H1 (cell line): Measurements from ENCODE around the gene CCDC40. TPM values are rescaled to one million over a fixed set of nuclear protein-coding genes. Genes with fewer than 3 reads are reported as not detected.

Source experiments
- CTCF ChIA-PET: fragments of 300-600 bp; sonication (Branson Sonifier 250); formaldehyde crosslinking; loops from one replicate; lab custom pipeline; 2021; ENCODE audit not compliant: partially characterized antibody; lab: Charles Lee
- POLR2A ChIA-PET: fragments of 300-600 bp; sonication (Branson Sonifier 250); formaldehyde crosslinking; loops from one replicate; lab custom pipeline; 2021; ENCODE audit warnings: inconsistent platforms; ENCODE audit not compliant: partially characterized antibody; lab: Charles Lee
- DNase-seq, 2 experiments: peaks; one replicate each; pipeline versions ENCODE4 v3.0.0 to v3.0.0-alpha.2; 2010 to 2022; ENCODE audit warnings: low spot score in 2 of 2, low read depth in 1 of 2, mixed read lengths in 1 of 2
- FAIRE-seq: peaks from 2 replicates; lab custom pipeline; 2011; peaks lifted over from hg19 to GRCh38; lab: Jason Lieb, UNC
- H2AFZ ChIP-seq: 2 replicates; pipeline ENCODE4 v1.8.1; 2012; ENCODE audit warnings: low read length, inconsistent platforms
- H2AK5ac ChIP-seq: 2 replicates; pipeline ENCODE4 v1.6.1; 2013; ENCODE audit warnings: low read depth, low read length
- H2BK120ac ChIP-seq: replicated peaks from 2 replicates; pipeline ENCODE3; 2013; ENCODE audit warnings: low read depth, low read length, inconsistent platforms
- H2BK12ac ChIP-seq: 2 replicates; pipeline ENCODE4 v1.6.1; 2013; ENCODE audit warnings: low read depth, low read length
- H2BK15ac ChIP-seq: 2 replicates; pipeline ENCODE4 v1.6.1; 2013; ENCODE audit warnings: low read length
- H2BK20ac ChIP-seq: 2 replicates; pipeline ENCODE4 v1.6.1; 2013; ENCODE audit warnings: low read length
- H2BK5ac ChIP-seq: 2 replicates; pipeline ENCODE4 v1.6.1; 2013; ENCODE audit warnings: low read depth, low read length
- H3K14ac ChIP-seq: 2 replicates; pipeline ENCODE4 v1.6.1; 2013; ENCODE audit warnings: inconsistent platforms; ENCODE audit not compliant: insufficient read length
- H3K18ac ChIP-seq: 2 replicates; pipeline ENCODE4 v1.6.1; 2013; ENCODE audit warnings: low read length; ENCODE audit errors: extremely low read depth
- H3K23ac ChIP-seq: 2 replicates; pipeline ENCODE4 v1.6.1; 2013; ENCODE audit warnings: inconsistent platforms; ENCODE audit not compliant: insufficient read length
- H3K23me2 ChIP-seq: 2 replicates; pipeline ENCODE4 v1.6.1; 2013; ENCODE audit warnings: low read depth, low read length
- H3K27ac ChIP-seq: 2 replicates; pipeline ENCODE4 v1.6.1; 2011; ENCODE audit warnings: low read depth, low read length, inconsistent platforms
- H3K27me3 ChIP-seq, 4 experiments: replicated peaks in 1 of 4; 1 replicate in 1 of 4; 2 replicates in 3 of 4; pipeline versions ENCODE4 v1.6.1 to v1.8.1; 2011 to 2013; ENCODE audit warnings: low read length in 3 of 4, mild to moderate bottlenecking in 3 of 4, inconsistent platforms in 2 of 4, mixed read lengths in 2 of 4, moderate library complexity in 1 of 4; ENCODE audit not compliant: control insufficient read depth in 3 of 4, insufficient read depth in 3 of 4; ENCODE audit errors: extremely low read depth in 1 of 4
- H3K36me3 ChIP-seq, 4 experiments: 2 replicates each; pipeline versions ENCODE4 v1.6.1 to v1.8.1; 2011 to 2013; ENCODE audit warnings: mild to moderate bottlenecking in 4 of 4, low read length in 3 of 4, moderate library complexity in 2 of 4, control low read depth in 1 of 4, inconsistent platforms in 1 of 4; ENCODE audit not compliant: insufficient read depth in 4 of 4, control insufficient read depth in 2 of 4
- H3K4ac ChIP-seq: replicated peaks from 2 replicates; pipeline ENCODE3; 2013; ENCODE audit warnings: low read length, low read depth, mixed read lengths, inconsistent platforms; ENCODE audit not compliant: insufficient read length
- H3K4me1 ChIP-seq, 4 experiments: replicated peaks in 1 of 4; 1 replicate in 1 of 4; 2 replicates in 3 of 4; pipeline versions ENCODE4 v1.6.1 to v1.8.1; 2011 to 2013; ENCODE audit warnings: low read length in 3 of 4, inconsistent platforms in 2 of 4, mixed read lengths in 1 of 4; ENCODE audit not compliant: insufficient read depth in 4 of 4, control insufficient read depth in 3 of 4
- H3K4me2 ChIP-seq, 2 experiments: 2 replicates each; pipeline versions ENCODE4 v1.6.1 to v1.8.1; 2011 to 2013; ENCODE audit warnings: low read depth in 2 of 2, low read length in 2 of 2, control low read depth in 1 of 2, inconsistent platforms in 1 of 2, mild to moderate bottlenecking in 1 of 2; ENCODE audit not compliant: insufficient read depth in 1 of 2
- H3K4me3 ChIP-seq, 4 experiments: fragments of 200-600, 300-600 bp in 1 of 4; sonication (generic), shearing (Covaris generic), sonication (Bioruptor Twin) in 1 of 4; 2 replicates each; pipeline versions ENCODE4 v1.5.1 to v1.8.1; 2011 to 2016; ENCODE audit warnings: low read length in 4 of 4, low read depth in 3 of 4, control low read depth in 2 of 4, inconsistent platforms in 2 of 4, mild to moderate bottlenecking in 2 of 4, mixed read lengths in 1 of 4, moderate library complexity in 1 of 4; ENCODE audit not compliant: insufficient read depth in 2 of 4; ENCODE audit errors: extremely low read depth in 1 of 4
- H3K56ac ChIP-seq: replicated peaks from 2 replicates; pipeline ENCODE3; 2013; ENCODE audit warnings: low read depth, mild to moderate bottlenecking, mixed read lengths, low read length, inconsistent platforms; ENCODE audit not compliant: insufficient read length
- H3K79me1 ChIP-seq: 2 replicates; pipeline ENCODE4 v1.6.1; 2013; ENCODE audit warnings: low read depth, low read length, control low read depth
- H3K79me2 ChIP-seq, 2 experiments: 2 replicates each; pipeline versions ENCODE4 v1.6.1 to v1.8.1; 2012 to 2013; ENCODE audit warnings: low read length in 2 of 2, mild to moderate bottlenecking in 2 of 2, inconsistent platforms in 1 of 2; ENCODE audit not compliant: insufficient read depth in 2 of 2, control insufficient read depth in 1 of 2
- H3K9ac ChIP-seq, 4 experiments: replicated peaks in 1 of 4; 1 replicate in 1 of 4; 2 replicates in 3 of 4; pipeline versions ENCODE4 v1.6.1 to v1.8.1; 2011 to 2013; ENCODE audit warnings: low read depth in 3 of 4, low read length in 3 of 4, control low read depth in 2 of 4, mild to moderate bottlenecking in 2 of 4, moderate library complexity in 2 of 4, inconsistent platforms in 1 of 4; ENCODE audit errors: extremely low read depth in 1 of 4
- H3K9me3 ChIP-seq, 2 experiments: 2 replicates each; pipeline versions ENCODE4 v1.6.1 to v1.8.1; 2012 to 2013; ENCODE audit warnings: mild to moderate bottlenecking in 2 of 2, moderate library complexity in 2 of 2, control low read depth in 1 of 2, inconsistent platforms in 1 of 2, low read depth in 1 of 2, low read length in 1 of 2, mixed read lengths in 1 of 2; ENCODE audit not compliant: insufficient read depth in 2 of 2
- H4K20me1 ChIP-seq, 2 experiments: replicated peaks in 1 of 2; 2 replicates each; pipeline versions ENCODE3 to v1.8.1; 2011 to 2013; ENCODE audit warnings: inconsistent platforms in 2 of 2, low read length in 2 of 2, mild to moderate bottlenecking in 1 of 2; ENCODE audit not compliant: insufficient read depth in 2 of 2, control insufficient read depth in 1 of 2
- H4K5ac ChIP-seq: 2 replicates; pipeline ENCODE4 v1.6.1; 2013; ENCODE audit warnings: low read length, low read depth, mixed read lengths, inconsistent platforms; ENCODE audit not compliant: insufficient read length
- H4K8ac ChIP-seq: 2 replicates; pipeline ENCODE4 v1.8.0; 2013; ENCODE audit warnings: mild to moderate bottlenecking, moderate library complexity, low read length, inconsistent platforms; ENCODE audit not compliant: insufficient read depth; ENCODE audit errors: extremely low read depth
- H4K91ac ChIP-seq: replicated peaks from 2 replicates; pipeline ENCODE3; 2013; ENCODE audit warnings: low read length, mixed read lengths, inconsistent platforms; ENCODE audit not compliant: insufficient read length
- ATF2 ChIP-seq: IDR thresholded peaks from 2 replicates; pipeline ENCODE4 v1.6.1; 2012; ENCODE audit warnings: low read length, inconsistent platforms
- CTCF ChIP-seq, 3 experiments: IDR thresholded peaks; 1 replicate in 2 of 3; 2 replicates in 1 of 3; pipeline versions ENCODE4 v1.5.1 to v1.6.1; 2011; ENCODE audit warnings: low read length in 3 of 3, mild to moderate bottlenecking in 3 of 3, inconsistent platforms in 2 of 3, low read depth in 1 of 3, moderate library complexity in 1 of 3; ENCODE audit not compliant: insufficient read depth in 1 of 3; ENCODE audit errors: control extremely low read depth in 1 of 3
- TAF7 ChIP-seq: optimal IDR thresholded peaks from 2 replicates; pipeline ENCODE3; 2011; ENCODE audit warnings: low read depth, mild to moderate bottlenecking, inconsistent platforms, low read length, moderate library complexity, borderline replicate concordance
- TEAD4 ChIP-seq: IDR thresholded peaks from 2 replicates; pipeline ENCODE4 v1.6.1; 2012; ENCODE audit warnings: low read depth, low read length, inconsistent platforms, mixed read lengths
- USF2 ChIP-seq: IDR thresholded peaks from 2 replicates; pipeline ENCODE4 v1.6.1; 2011; ENCODE audit warnings: low read length, improper control_type of control experiment
- ZNF274 ChIP-seq: IDR thresholded peaks from 2 replicates; pipeline ENCODE4 v1.7.0; 2012; ENCODE audit warnings: low read length, borderline replicate concordance; ENCODE audit errors: extremely low read depth
- WGBS, 2 experiments: shearing (Covaris generic) in 1 of 2; methylation state at CpG; one replicate each; pipeline versions ENCODE4 v1.1.6 to v1.1.7; 2013 to 2015; ENCODE audit warnings: low lambda C conversion rate in 2 of 2, mixed read lengths in 2 of 2, inconsistent platforms in 1 of 2, low coverage in 1 of 2, missing lambda C conversion rate in 1 of 2; ENCODE audit not compliant: insufficient replicate concordance in 2 of 2, insufficient coverage in 1 of 2, insufficient read length in 1 of 2; ENCODE audit errors: extremely low coverage in 1 of 2, missing lambda C conversion rate in 1 of 2; 5-methylcytosine and 5-hydroxymethylcytosine counted together
- polyA plus RNA-seq, 7 experiments: library from polyadenylated mRNA; depleted of rRNA in 3 of 7; stranded (reverse) in 5 of 7; unstranded in 2 of 7; fragments of >200 nt in 5 of 7; fragments of 200-250 nt in 2 of 7; gene quantifications; 1 replicate in 5 of 7; 2 replicates in 1 of 7; 4 replicates in 1 of 7; pipeline versions ENCODE4 v1.2.1 to v1.2.3, GENCODE V29; 2011 to 2013; ENCODE audit warnings: missing spikeins in 2 of 7, mixed read lengths in 2 of 7
- total RNA-seq: library from RNA; stranded (reverse); fragmentation: NEBNext Ultra II Directional; extraction: Animal tissue kit (Norgen Biotek cat#: 25700); gene quantifications from 2 replicates; pipeline ENCODE4 v1.2.1, GENCODE V29; 2021

CCDC40 gene
- total and polyA plus RNA-seq, 2 of the 8 experiments (the other 6 are each of a cell fraction or from before 2014, with no cell fraction given) = 4.1 to 11.5 TPM

GRCh38 chr17:80002070-80002641 is 34.3 kb upstream of the CCDC40 start:
- DNase-seq (no peak), FAIRE-seq (no peak)
- no peak overlapping the region for H3K4me3 ChIP-seq
- H3K9me3 ChIP-seq = no peaks in the 10 kb centered on the region; a peak in 1 of 4 replicates
- H3K23me2 ChIP-seq = no peaks in the 10 kb centered on the region
- no peak overlapping the region for H4K91ac ChIP-seq
- peak overlapping the region; percentile 60; the same call in 1 of the 2 replicates for H2BK5ac ChIP-seq
- H3K4me2 ChIP-seq = no peak overlapping the region
- H3K56ac ChIP-seq = no peak overlapping the region
- CTCF ChIA-PET = interaction anchor here (0.6 to 10.2 kb wide), 6 partner anchors 8 to 257 kb away, joined by 3 to 110 read pairs (median 4); no protein-coding TSS in a partner anchor
- no peak overlapping the region for H3K18ac ChIP-seq
- H2BK15ac ChIP-seq = no peak overlapping the region
- no peaks in the 10 kb centered on the region for H3K27me3 ChIP-seq
- H3K4ac ChIP-seq = no peak overlapping the region
- no peak overlapping the region for H2BK120ac ChIP-seq
- H3K4me1 ChIP-seq = peaks cover 0 to 4% (median 3%) of the 10 kb centered on the region in 4 experiments; a peak in 3 of 7 replicates
- no peak overlapping the region for H3K9ac ChIP-seq
- peaks cover 0 to 11% (median 1%) of the 10 kb centered on the region in 4 experiments; a peak in 2 of 8 replicates for H3K36me3 ChIP-seq
- POLR2A ChIA-PET = interaction anchor here (1.1 to 2.0 kb wide), 2 partner anchors 8 kb away, joined by 4 to 5 read pairs; no protein-coding TSS in a partner anchor
- H2BK12ac ChIP-seq = no peak overlapping the region
- H4K20me1 ChIP-seq = peaks cover 2 to 10% of the 10 kb centered on the region in 2 experiments
- H3K79me1 ChIP-seq = peaks cover 6% of the 10 kb centered on the region; the same call in 1 of the 2 replicates
- H4K5ac ChIP-seq = no peak overlapping the region
- WGBS, 2 experiments = 90% methylated on average over 25 of the region's 26 CpGs; no CpG with 5 or more reads in 1 of the 2 experiments
- no peak overlapping the region for H2AK5ac ChIP-seq
- no peak overlapping the region for H2AFZ ChIP-seq
- no peak overlapping the region for H3K23ac ChIP-seq
- no peak overlapping the region for H3K14ac ChIP-seq
- no peak overlapping the region for H3K27ac ChIP-seq
- no peak overlapping the region for H2BK20ac ChIP-seq
- no peak overlapping the region; the same call in 1 of the 2 replicates for H4K8ac ChIP-seq
- peaks cover 0 to 9% of the 10 kb centered on the region in 2 experiments; a peak in 1 of 4 replicates for H3K79me2 ChIP-seq
- no peak for TF ChIP-seq TAF7
- no peak for TF ChIP-seq ZNF274
- TF ChIP-seq ATF2 = no peak
- no peak for TF ChIP-seq TEAD4
- no peak for TF ChIP-seq USF2
- no peak for TF ChIP-seq CTCF (IDR thresholded peaks at IDR 0.05; ENCODE audit: control extremely low read depth in 1 of 3, insufficient read depth in 1 of 3, low read depth in 1 of 3, low read length in 3 of 3)
